Measurements from ENCODE around the gene DOCK2. TPM values are rescaled to one million over a fixed set of nuclear protein-coding genes. Genes with fewer than 3 reads are reported as not detected.

Gene DOCK2
- total RNA-seq, 1 experiment from 2014 or later = 0.26 TPM

GRCh38 chr5:169710675-169711074 lies 73.6 kb downstream of the DOCK2 start:
- Histone ChIP-seq H3K36me3 (ENCODE audit: low read depth, low read length) (no peaks in the 10 kb centered on the region), H3K79me2 (ENCODE audit: low read length) (no peaks in the 10 kb centered on the region), H3K9me3 (ENCODE audit: low read length) (no peaks in the 10 kb centered on the region), H3K4me2 (ENCODE audit: low read length) (no peak overlapping the region), H3K9me2 (replicated peaks; ENCODE audit: low read length) (no peaks in the 10 kb centered on the region), H3K9ac (ENCODE audit: low read length) (no peak overlapping the region), H2AFZ (ENCODE audit: low read length) (no peak overlapping the region), H3K4me3 (ENCODE audit: low read length) (no peak overlapping the region), H3F3A (ENCODE audit: low read length, unreplicated experiment) (no peaks in the 10 kb centered on the region), H3K4me1 (ENCODE audit: insufficient read depth, low read length) (peaks cover 19% of the 10 kb centered on the region), H3K27ac (ENCODE audit: low read length) (no peak overlapping the region), H4K20me1 (ENCODE audit: low read length) (no peaks in the 10 kb centered on the region), H3K27me3 (ENCODE audit: low read length) (no peaks in the 10 kb centered on the region)
- ATAC-seq = no peak
- no peak for DNase-seq
- no TSS peak for BruUV-seq (replicated peaks)
- ChIA-PET POLR2A (ENCODE audit: unreplicated experiment) (no interaction called here), CTCF (no interaction called here)
- no peak for TF ChIP-seq CTCF (conservative IDR thresholded peaks at IDR 0.05; ENCODE audit: low read depth, low read length)
- intact Hi-C loops (cut with micrococcal nuclease) = no loop called here

- H3K4me3 ChIP-seq (ENCODE audit: low read length) = no peak overlapping the region
- H3K9ac ChIP-seq (ENCODE audit: low read length) = no peak overlapping the region
- H4K20me1 ChIP-seq (ENCODE audit: low read length) = no peaks in the 10 kb centered on the region
- H3K79me2 ChIP-seq (ENCODE audit: low read length) = no peaks in the 10 kb centered on the region
- no peak overlapping the region for H2AFZ ChIP-seq (ENCODE audit: low read length)
- no TSS peak for BruUV-seq (replicated peaks)
- no peak overlapping the region for H3K27ac ChIP-seq (ENCODE audit: low read length)
- H3K9me2 ChIP-seq (replicated peaks; ENCODE audit: low read length) = no peaks in the 10 kb centered on the region
- POLR2A ChIA-PET (ENCODE audit: unreplicated experiment) = no interaction called here
- no peaks in the 10 kb centered on the region for H3F3A ChIP-seq (ENCODE audit: low read length, unreplicated experiment)
- no peaks in the 10 kb centered on the region for H3K27me3 ChIP-seq (ENCODE audit: low read length)
- no peak for ATAC-seq
- no peaks in the 10 kb centered on the region for H3K36me3 ChIP-seq (ENCODE audit: low read depth, low read length)
- H3K4me2 ChIP-seq (ENCODE audit: low read length) = no peak overlapping the region
- intact Hi-C loops (cut with micrococcal nuclease) = no loop called here
- CTCF ChIA-PET = no interaction called here
- no peaks in the 10 kb centered on the region for H3K9me3 ChIP-seq (ENCODE audit: low read length)
- TF ChIP-seq EZH2phosphoT487 (IDR thresholded peaks at IDR 0.05; ENCODE audit: borderline replicate concordance, low read length) (no peak), CTCF (conservative IDR thresholded peaks at IDR 0.05; ENCODE audit: low read depth, low read length) (no peak), EZH2 (IDR thresholded peaks at IDR 0.05; ENCODE audit: low read length, unreplicated experiment) (no peak)
- H3K4me1 ChIP-seq (ENCODE audit: insufficient read depth, low read length) = peaks cover 20% of the 10 kb centered on the region
- DNase-seq = no peak
Measured at GRCh38 chr5:169711551-169712225, 74.6 kb downstream of the DOCK2 start.

- TF ChIP-seq CTCF (conservative IDR thresholded peaks at IDR 0.05; ENCODE audit: low read depth, low read length) = no peak
- no peak for TF ChIP-seq EZH2 (IDR thresholded peaks at IDR 0.05; ENCODE audit: low read length, unreplicated experiment)
- no peak for TF ChIP-seq EZH2phosphoT487 (IDR thresholded peaks at IDR 0.05; ENCODE audit: borderline replicate concordance, low read length)
- Histone ChIP-seq H3K36me3 (ENCODE audit: low read depth, low read length) (no peaks in the 10 kb centered on the region), H3K9ac (ENCODE audit: low read length) (no peak overlapping the region), H3K4me2 (ENCODE audit: low read length) (no peak overlapping the region), H3K27ac (ENCODE audit: low read length) (no peak overlapping the region), H3F3A (ENCODE audit: low read length, unreplicated experiment) (no peaks in the 10 kb centered on the region), H4K20me1 (ENCODE audit: low read length) (no peaks in the 10 kb centered on the region), H3K9me3 (ENCODE audit: low read length) (no peaks in the 10 kb centered on the region), H3K4me3 (ENCODE audit: low read length) (no peak overlapping the region), H3K4me1 (ENCODE audit: insufficient read depth, low read length) (peaks cover 20% of the 10 kb centered on the region), H3K9me2 (replicated peaks; ENCODE audit: low read length) (no peaks in the 10 kb centered on the region), H3K79me2 (ENCODE audit: low read length) (no peaks in the 10 kb centered on the region), H2AFZ (ENCODE audit: low read length) (no peak overlapping the region), H3K27me3 (ENCODE audit: low read length) (no peaks in the 10 kb centered on the region)
- BruUV-seq (replicated peaks) = no TSS peak
- CTCF ChIA-PET = no interaction called here
- ATAC-seq (no peak), DNase-seq (no peak)
- intact Hi-C loops (cut with micrococcal nuclease) = no loop called here
- POLR2A ChIA-PET (ENCODE audit: unreplicated experiment) = no interaction called here
Measured at GRCh38 chr5:169712428-169712827, 75.4 kb downstream of the DOCK2 start.

Data from PC-3 (cell line).